ENCODE measurements around the gene CSTPP1.
"Not testable (repeated sequence)": the region's sequence is repeated elsewhere in the genome, so short reads cannot be mapped to it uniquely, and the experiment has no call there.

- not testable (repeated sequence) for TF ChIP-seq CTCF (conservative IDR thresholded peaks at IDR 0.05; ENCODE audit: low read depth, low read length); RFX5 (IDR thresholded peaks at IDR 0.05; ENCODE audit: low read depth, low read length); POLR2A (IDR thresholded peaks at IDR 0.05; ENCODE audit: low read depth, low read length); CEBPB (IDR thresholded peaks at IDR 0.05; ENCODE audit: low read depth, low read length); RAD21 (IDR thresholded peaks at IDR 0.05; ENCODE audit: low read length); USF2 (IDR thresholded peaks at IDR 0.05; ENCODE audit: low read depth, low read length); SMC3 (IDR thresholded peaks at IDR 0.05; ENCODE audit: low read depth, low read length); MAZ (IDR thresholded peaks at IDR 0.05; ENCODE audit: borderline replicate concordance, low read depth, low read length); MAFK (IDR thresholded peaks at IDR 0.05; ENCODE audit: low read depth, low read length)
Measured at GRCh38 chr11:46961886-46962285, 25.3 kb downstream of the CSTPP1 start.
